ENCODE results near the gene MRPS30. TPM values are rescaled to one million over a fixed set of nuclear protein-coding genes. Genes with fewer than 3 reads are reported as not detected.
"Not testable (repeated sequence)": the region's sequence is repeated elsewhere in the genome, so short reads cannot be mapped to it uniquely, and the experiment has no call there.

The MRPS30 gene
- total RNA-seq, 1 donor from 2014 or later = 52.2 TPM

DNA sequence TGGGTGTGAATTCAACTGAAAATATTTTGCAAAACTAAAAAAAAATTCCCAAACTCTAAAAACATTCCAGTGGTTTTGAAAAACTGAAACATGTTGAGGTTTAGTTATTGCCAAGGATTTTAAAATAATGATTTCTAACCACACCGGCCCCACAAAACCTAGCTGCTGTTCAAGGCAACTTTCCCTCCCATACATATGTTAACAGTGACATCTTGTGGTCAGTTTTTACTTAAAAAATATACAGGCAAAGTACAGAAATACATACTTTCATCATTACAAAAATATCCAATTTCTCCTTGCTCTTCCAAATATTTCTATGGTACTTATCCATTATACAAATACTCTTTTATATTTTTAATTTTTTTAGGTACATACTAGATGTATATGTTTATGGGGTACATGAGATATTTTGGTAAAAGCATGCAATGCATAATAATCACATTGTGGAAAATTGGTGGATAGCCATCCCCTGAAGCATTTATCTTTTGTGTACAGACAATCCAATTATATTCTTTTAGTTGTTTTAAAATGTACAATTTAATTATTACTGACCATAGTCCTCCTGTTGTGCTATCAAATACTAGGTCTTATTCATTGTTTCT, 34.4 kb upstream of the MRPS30 start:
- Mint-ChIP-seq H3K9me3 (no peaks in the 10 kb centered on the region), H3K4me3 (no peak overlapping the region), H3K36me3 (ENCODE audit: low read depth) (no peaks in the 10 kb centered on the region), H3K4me1 (no peaks in the 10 kb centered on the region), H3K27ac (ENCODE audit: unreplicated experiment) (no peak overlapping the region), H3K27me3 (ENCODE audit: low read depth) (no peaks in the 10 kb centered on the region)
- no peak for DNase-seq (ENCODE audit: low read depth, low spot score)
- TF ChIP-seq, protein P1, sequence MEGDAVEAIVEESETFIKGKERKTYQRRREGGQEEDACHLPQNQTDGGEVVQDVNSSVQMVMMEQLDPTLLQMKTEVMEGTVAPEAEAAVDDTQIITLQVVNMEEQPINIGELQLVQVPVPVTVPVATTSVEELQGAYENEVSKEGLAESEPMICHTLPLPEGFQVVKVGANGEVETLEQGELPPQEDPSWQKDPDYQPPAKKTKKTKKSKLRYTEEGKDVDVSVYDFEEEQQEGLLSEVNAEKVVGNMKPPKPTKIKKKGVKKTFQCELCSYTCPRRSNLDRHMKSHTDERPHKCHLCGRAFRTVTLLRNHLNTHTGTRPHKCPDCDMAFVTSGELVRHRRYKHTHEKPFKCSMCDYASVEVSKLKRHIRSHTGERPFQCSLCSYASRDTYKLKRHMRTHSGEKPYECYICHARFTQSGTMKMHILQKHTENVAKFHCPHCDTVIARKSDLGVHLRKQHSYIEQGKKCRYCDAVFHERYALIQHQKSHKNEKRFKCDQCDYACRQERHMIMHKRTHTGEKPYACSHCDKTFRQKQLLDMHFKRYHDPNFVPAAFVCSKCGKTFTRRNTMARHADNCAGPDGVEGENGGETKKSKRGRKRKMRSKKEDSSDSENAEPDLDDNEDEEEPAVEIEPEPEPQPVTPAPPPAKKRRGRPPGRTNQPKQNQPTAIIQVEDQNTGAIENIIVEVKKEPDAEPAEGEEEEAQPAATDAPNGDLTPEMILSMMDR (conservative IDR thresholded peaks at IDR 0.05) = peak; percentile 82

DNA sequence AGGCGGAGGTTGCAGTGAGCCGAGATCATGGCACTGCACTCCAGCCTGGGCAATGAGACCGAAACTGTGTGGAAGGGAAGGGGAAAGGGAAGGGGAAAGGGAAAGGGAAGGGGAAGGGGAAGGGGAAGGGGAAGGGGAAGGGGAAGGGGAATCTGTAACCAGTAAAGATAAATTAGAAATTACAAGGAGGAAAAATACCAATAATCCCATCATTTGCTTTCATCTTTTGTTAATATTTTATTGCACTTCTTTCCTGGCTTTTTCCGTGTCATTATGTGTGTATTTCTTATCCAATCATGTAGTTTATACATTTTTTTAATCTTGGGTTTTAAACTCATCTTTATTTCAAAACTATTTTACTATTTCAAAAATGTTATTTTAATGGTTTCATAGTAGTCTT, 29.6 kb upstream of the MRPS30 start:
- peaks cover 4% of the 10 kb centered on the region for H3K9me3 Mint-ChIP-seq
- TF ChIP-seq, protein P1 (conservative IDR thresholded peaks at IDR 0.05) = no peak
- no peaks in the 10 kb centered on the region for H3K27me3 Mint-ChIP-seq (ENCODE audit: low read depth)
- no peak overlapping the region for H3K27ac Mint-ChIP-seq (ENCODE audit: unreplicated experiment)
- no peak for DNase-seq (ENCODE audit: low read depth, low spot score)
- H3K4me1 Mint-ChIP-seq = no peaks in the 10 kb centered on the region
- H3K36me3 Mint-ChIP-seq (ENCODE audit: low read depth) = no peaks in the 10 kb centered on the region
- no peak overlapping the region for H3K4me3 Mint-ChIP-seq

DNA sequence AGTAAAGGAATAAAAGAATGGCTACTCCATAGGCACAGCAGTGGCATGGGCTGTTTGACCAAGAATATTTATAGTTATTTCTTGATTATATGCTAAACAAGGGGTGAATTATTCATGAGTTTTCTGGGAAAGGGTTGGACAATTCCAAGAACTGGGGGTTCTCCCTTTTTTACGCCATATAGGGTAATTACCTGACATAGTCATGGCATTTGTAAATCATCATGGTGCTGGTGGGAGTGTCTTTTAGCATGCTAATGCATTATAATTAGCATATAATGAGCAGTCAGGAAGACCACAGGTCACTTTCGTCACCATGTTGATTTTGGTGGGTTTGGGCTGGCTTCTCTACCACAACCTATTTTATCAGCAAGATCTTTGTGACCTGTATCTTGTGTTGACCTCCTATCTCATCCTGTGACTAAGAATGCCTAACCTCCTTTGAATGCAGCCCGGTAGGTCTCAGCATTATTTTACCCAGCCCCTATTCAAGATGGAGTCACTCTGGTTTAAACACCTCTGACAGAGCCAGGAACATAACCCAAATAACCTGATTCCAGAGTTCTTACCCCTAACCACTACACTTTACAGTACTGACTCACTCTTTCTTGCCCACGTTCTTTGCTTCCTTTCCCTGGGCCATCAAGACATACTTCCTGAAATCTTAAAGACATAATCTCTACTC, 25.0 kb upstream of the MRPS30 start:
- Mint-ChIP-seq H3K27ac (ENCODE audit: unreplicated experiment) (no peak overlapping the region), H3K27me3 (ENCODE audit: low read depth) (no peaks in the 10 kb centered on the region), H3K4me1 (no peaks in the 10 kb centered on the region), H3K9me3 (peaks cover 12% of the 10 kb centered on the region), H3K4me3 (no peak overlapping the region), H3K36me3 (ENCODE audit: low read depth) (peaks cover 11% of the 10 kb centered on the region)
- TF ChIP-seq, protein P1 (conservative IDR thresholded peaks at IDR 0.05) = no peak
- DNase-seq (ENCODE audit: low read depth, low spot score) = no peak

DNA sequence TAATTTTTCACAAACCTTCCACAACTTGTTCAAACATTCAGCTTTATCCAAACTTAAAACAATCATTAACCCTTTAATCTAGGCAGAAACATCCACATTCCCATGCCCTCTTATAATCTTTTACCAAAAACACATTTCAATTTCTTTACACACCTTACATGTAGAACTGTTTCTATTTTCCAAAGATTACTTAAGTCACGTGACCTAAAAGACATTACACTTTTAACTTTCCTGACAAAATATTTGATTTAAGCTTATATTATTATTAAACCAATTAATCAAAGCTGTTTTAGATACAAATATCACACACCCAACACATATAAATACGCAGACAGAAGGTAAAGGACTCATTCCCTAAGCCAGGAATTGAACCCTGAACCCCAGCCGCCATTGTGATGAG, 21.0 kb upstream of the MRPS30 start:
- Mint-ChIP-seq H3K9me3 (peaks cover 19% of the 10 kb centered on the region), H3K27ac (ENCODE audit: unreplicated experiment) (no peak overlapping the region), H3K36me3 (ENCODE audit: low read depth) (peaks cover 25% of the 10 kb centered on the region), H3K4me1 (no peaks in the 10 kb centered on the region), H3K27me3 (ENCODE audit: low read depth) (no peaks in the 10 kb centered on the region), H3K4me3 (no peak overlapping the region)
- no peak for DNase-seq (ENCODE audit: low read depth, low spot score)
- TF ChIP-seq, protein P1 (conservative IDR thresholded peaks at IDR 0.05) = no peak

DNA sequence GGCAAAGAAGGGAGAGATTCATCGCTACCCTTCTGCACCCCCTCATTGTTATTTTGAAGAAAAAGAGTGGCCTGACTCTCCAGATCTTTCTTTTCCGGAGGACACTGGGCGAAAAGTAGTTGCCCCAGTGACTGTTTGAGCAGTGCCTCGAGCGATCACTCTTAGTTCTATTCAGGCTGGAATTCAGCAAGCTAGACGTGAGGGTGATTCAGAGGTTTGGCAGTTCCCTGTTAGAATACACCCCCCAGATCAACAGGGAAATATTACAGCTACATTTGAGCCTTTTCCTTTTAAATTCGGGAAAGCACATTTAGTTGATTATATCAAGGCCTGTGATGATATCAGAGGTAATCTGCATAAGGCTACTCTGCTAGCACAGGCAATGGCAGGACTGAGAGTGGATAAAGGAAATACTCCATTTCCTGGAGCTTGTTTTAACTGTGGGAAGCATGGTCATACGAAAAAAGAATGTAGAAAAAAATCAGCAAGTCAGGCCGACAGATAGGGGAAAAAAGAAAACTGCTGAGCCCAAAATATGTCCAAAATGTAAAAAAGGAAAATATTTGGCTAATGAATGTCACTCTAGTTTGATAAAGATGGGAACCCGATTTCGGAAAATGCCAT, 19.3 kb upstream of the MRPS30 start:
- H3K27me3 Mint-ChIP-seq (ENCODE audit: low read depth); DNase-seq (ENCODE audit: low read depth, low spot score); H3K4me1 Mint-ChIP-seq; H3K27ac Mint-ChIP-seq (ENCODE audit: unreplicated experiment); H3K4me3 Mint-ChIP-seq: not testable (repeated sequence)
- peaks cover 38% of the 10 kb centered on the region for H3K36me3 Mint-ChIP-seq (ENCODE audit: low read depth)
- H3K9me3 Mint-ChIP-seq = peaks cover 22% of the 10 kb centered on the region

DNA sequence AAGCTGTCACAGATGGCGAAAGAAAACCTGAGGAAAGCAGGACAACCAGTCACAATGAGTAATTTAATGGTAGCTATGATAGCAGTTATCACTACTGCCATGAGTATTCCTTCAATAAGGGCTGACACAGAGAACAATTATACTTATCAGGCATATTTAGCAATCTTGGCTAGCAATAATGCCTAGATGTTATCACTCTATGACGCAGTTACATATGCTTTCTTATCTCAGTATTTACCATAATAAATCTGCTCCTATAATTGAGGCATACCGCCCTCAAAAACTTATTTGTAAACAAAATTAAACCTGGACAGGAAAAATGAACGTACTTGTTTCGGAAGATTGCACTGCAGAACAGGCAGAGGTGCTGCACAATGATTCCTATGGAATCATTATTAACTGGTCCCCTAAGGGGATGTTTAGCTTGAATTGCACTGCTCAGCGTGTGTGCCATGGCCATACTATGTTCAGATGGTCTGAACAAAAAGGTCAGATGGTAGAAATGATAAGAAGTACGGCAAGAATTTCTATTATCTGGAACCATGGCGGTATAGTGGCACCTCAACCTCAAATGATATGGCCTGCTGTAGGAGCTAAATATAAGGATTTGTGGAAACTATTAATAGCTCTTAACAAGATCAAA, 16.6 kb upstream of the MRPS30 start:
- not testable (repeated sequence) for H3K4me1 Mint-ChIP-seq; DNase-seq (ENCODE audit: low read depth, low spot score); H3K4me3 Mint-ChIP-seq; H3K27me3 Mint-ChIP-seq (ENCODE audit: low read depth); H3K27ac Mint-ChIP-seq (ENCODE audit: unreplicated experiment)
- Mint-ChIP-seq H3K9me3 (peaks cover 19% of the 10 kb centered on the region), H3K36me3 (ENCODE audit: low read depth) (peaks cover 36% of the 10 kb centered on the region)
